GM21526 (cell line): Measurements from ENCODE around the gene SAMSN1.
A peak's percentile ranks its signal among the peaks of the same experiment; 100 is the strongest.

Experiments
- ATAC-seq: cut with Tn5 transposase; IDR thresholded peaks from one replicate; pipeline ENCODE4 v1.9.1; 2021; ENCODE audit warnings: moderate library complexity; ENCODE audit not compliant: unreplicated experiment, low FRiP score

SAMSN1 gene

GRCh38 chr21:14491269-14491681 is 54.8 kb downstream of the SAMSN1 start:
- ATAC-seq = no peak

- no peak for ATAC-seq
Observed at GRCh38 chr21:14488672-14489204, 57.4 kb downstream of the SAMSN1 start.

GRCh38 chr21:14487490-14488432 is 58.4 kb downstream of the SAMSN1 start:
- ATAC-seq = no peak

- ATAC-seq = no peak
Observed at GRCh38 chr21:14486869-14487268, 59.2 kb downstream of the SAMSN1 start.

- no peak for ATAC-seq
Observed at GRCh38 chr21:14484188-14485009, 61.7 kb downstream of the SAMSN1 start.

- no peak for ATAC-seq
Observed at GRCh38 chr21:14483296-14483695, 62.8 kb downstream of the SAMSN1 start.

GRCh38 chr21:14482165-14482564 is 64.0 kb downstream of the SAMSN1 start:
- no peak for ATAC-seq

GRCh38 chr21:14480411-14481031 is 65.6 kb downstream of the SAMSN1 start:
- no peak for ATAC-seq

- ATAC-seq = no peak
Observed at GRCh38 chr21:14479241-14479786, 66.8 kb downstream of the SAMSN1 start.

GRCh38 chr21:14477841-14478240 is 68.3 kb downstream of the SAMSN1 start:
- no peak for ATAC-seq

GRCh38 chr21:14477133-14477532 is 69.0 kb downstream of the SAMSN1 start:
- no peak for ATAC-seq

- ATAC-seq = no peak
Observed at GRCh38 chr21:14474995-14475394, 71.1 kb downstream of the SAMSN1 start.

GRCh38 chr21:14469641-14470040 is 76.5 kb downstream of the SAMSN1 start:
- no peak for ATAC-seq

GRCh38 chr21:14466715-14467114 is 79.4 kb downstream of the SAMSN1 start:
- ATAC-seq = no peak

- no peak for ATAC-seq
Observed at GRCh38 chr21:14457762-14458161, 88.4 kb downstream of the SAMSN1 start.

GRCh38 chr21:14456911-14457310 is 89.2 kb downstream of the SAMSN1 start:
- ATAC-seq = no peak

- peak; percentile 59 for ATAC-seq
Observed at GRCh38 chr21:14454016-14455009, 91.8 kb downstream of the SAMSN1 start.

GRCh38 chr21:14453339-14454015 is 92.6 kb downstream of the SAMSN1 start:
- ATAC-seq = peak; percentile 79
